ENCODE data around the gene RSPH6A. TPM values are rescaled to one million over a fixed set of nuclear protein-coding genes. Genes with fewer than 3 reads are reported as not detected.

Gene RSPH6A
- total and polyA plus RNA-seq, 2 of the 4 experiments (the other 2 are of a cell fraction) = under 0.01 to 0.09 TPM

- Histone ChIP-seq H3K27me3 (ENCODE audit: control insufficient read depth, insufficient read depth, low read length) (no peaks in the 10 kb centered on the region), H3K56ac (ENCODE audit: extremely low read depth, insufficient read depth, low read length) (no peak overlapping the region), H2BK120ac (ENCODE audit: low read depth, low read length) (no peak overlapping the region), H4K5ac (ENCODE audit: low read depth, low read length) (no peak overlapping the region), H3K27ac (ENCODE audit: insufficient read depth, low read length) (no peak overlapping the region), H2BK5ac (ENCODE audit: low read depth, low read length, poor library complexity, severe bottlenecking) (no peak overlapping the region), H3K79me1 (ENCODE audit: low read depth in 1 of 2, low read length in 2 of 2) (peaks cover 23 to 66% of the 10 kb centered on the region in 2 experiments), H2AK9ac (replicated peaks; ENCODE audit: low read depth, low read length, poor library complexity) (peak overlapping the region; percentile 70), H4K91ac (ENCODE audit: insufficient read depth, low read depth, low read length) (no peak overlapping the region), H2AFZ (replicated peaks; ENCODE audit: low read length, poor library complexity) (no peak overlapping the region), H2BK20ac (ENCODE audit: low read depth, low read length) (no peak overlapping the region), H3K23ac (ENCODE audit: low read depth, low read length) (0 out of 2 replicates have a peak overlapping the region, but pooled peaks have one; percentile 60), H3K4ac (ENCODE audit: low read depth, low read length) (no peak overlapping the region), H3K4me1 (ENCODE audit: control insufficient read depth, insufficient read depth, low read length) (peaks cover 28% of the 10 kb centered on the region), H4K8ac (ENCODE audit: low read depth in 2 of 2, low read length in 2 of 2) (no peak overlapping the region), H3K18ac (ENCODE audit: low read depth, low read length) (no peak overlapping the region), H3K4me3 (ENCODE audit: insufficient read depth, low read depth, low read length) (no peak overlapping the region), H3K9ac (ENCODE audit: low read depth, low read length) (no peak overlapping the region), H3K9me3 (ENCODE audit: control insufficient read depth, insufficient read depth, low read length) (no peaks in the 10 kb centered on the region), H3K14ac (replicated peaks; ENCODE audit: low read depth, low read length) (no peak overlapping the region), H2BK15ac (ENCODE audit: low read depth, low read length) (no peak overlapping the region), H4K20me1 (ENCODE audit: insufficient read depth, low read length) (peaks cover 30% of the 10 kb centered on the region), H3K4me2 (ENCODE audit: low read depth, low read length) (no peak overlapping the region), H3K9me1 (ENCODE audit: insufficient read depth, low read length) (peaks cover 15% of the 10 kb centered on the region), H3K36me3 (ENCODE audit: control insufficient read depth, insufficient read depth, low read length) (peaks cover 33% of the 10 kb centered on the region), H2AK5ac (ENCODE audit: low read depth, low read length) (no peak overlapping the region; the same call in 1 of the 2 replicates)
- POLR2A ChIA-PET (ENCODE audit: unreplicated experiment) = no interaction called here
- in situ Hi-C loops (cut with MboI; ENCODE audit: low sequenced_read_pairs) (no loop called here), dilution Hi-C loops (cut with HindIII; ENCODE audit: low sequenced_read_pairs, unreplicated experiment) (no loop called here), intact Hi-C loops (cut with micrococcal nuclease) (no loop called here)
- CTCF ChIA-PET = no interaction called here
- 48% methylated on average over 18 of the region's 48 CpGs; no CpG with 5 or more reads in 1 of the 2 experiments for WGBS, 2 experiments (ENCODE audit: extremely low coverage in 2 of 2, insufficient read length in 1 of 2)
- ATAC-seq (ENCODE audit: low read depth) (peak; percentile 16; the same call in 1 of the 2 replicates), DNase-seq (no peak)
- TF ChIP-seq CHD1 (IDR thresholded peaks at IDR 0.05; ENCODE audit: low read depth, low read length) (no peak), RCOR1 (IDR thresholded peaks at IDR 0.05; ENCODE audit: insufficient replicate concordance, low read length) (no peak), SMC3 (IDR thresholded peaks at IDR 0.05; ENCODE audit: low read depth, low read length) (no peak), MAZ (IDR thresholded peaks at IDR 0.05; ENCODE audit: borderline replicate concordance, low read depth, low read length) (no peak), RAD21 (IDR thresholded peaks at IDR 0.05; ENCODE audit: low read length) (no peak), MXI1 (IDR thresholded peaks at IDR 0.05; ENCODE audit: borderline replicate concordance, low read depth, low read length) (no peak), FOS (IDR thresholded peaks at IDR 0.05; ENCODE audit: low read depth, low read length) (no peak), RFX5 (IDR thresholded peaks at IDR 0.05; ENCODE audit: low read depth, low read length) (no peak), USF2 (IDR thresholded peaks at IDR 0.05; ENCODE audit: low read depth, low read length) (no peak), CEBPB (IDR thresholded peaks at IDR 0.05; ENCODE audit: low read depth, low read length) (no peak), NFE2L2 (IDR thresholded peaks at IDR 0.05; ENCODE audit: low read depth, low read length) (no peak), BHLHE40 (IDR thresholded peaks at IDR 0.05; ENCODE audit: low read depth, low read length) (no peak), CTCF (conservative IDR thresholded peaks at IDR 0.05; ENCODE audit: low read depth, low read length) (no peak), ELK1 (IDR thresholded peaks at IDR 0.05; ENCODE audit: borderline replicate concordance, low read depth, low read length) (no peak)
- no TSS peak for BruUV-seq (replicated peaks)
Observed at GRCh38 chr19:45779231-45780145, 35.6 kb downstream of the RSPH6A start.

Data from IMR-90 (cell line).